Activated CD4-positive, alpha-beta T cell treated with anti-CD3 and anti-CD28 coated beads, Interleukin-10, Interleukin-2, amounts not matched to agents 100 ng/mL and 50 ng/mL, durations not matched to agents 16 hours and 8 hours (primary cell): ENCODE data around the gene TM4SF5.
A peak's percentile ranks its signal among the peaks of the same experiment; 100 is the strongest.
"Not testable (repeated sequence)": the region's sequence is repeated elsewhere in the genome, so short reads cannot be mapped to it uniquely, and the experiment has no call there.

Experiments
- DNase-seq: peaks from one replicate; pipeline ENCODE4 v3.0.0-alpha.2; 2020

TM4SF5 gene

GRCh38 chr17:4795168-4795567 lies 23.5 kb downstream of the TM4SF5 start:
- no peak for DNase-seq

- peak; percentile 46 for DNase-seq
These were observed 24.9 kb downstream of the TM4SF5 start for GRCh38 chr17:4796552-4796920.

GRCh38 chr17:4800462-4801196 lies 28.9 kb downstream of the TM4SF5 start:
- DNase-seq, result no peak

GRCh38 chr17:4802228-4802627 lies 30.5 kb downstream of the TM4SF5 start, which contains the start of gene C17orf114:
C17orf114 (minus strand) TSS chr17:4802328.
- no peak for DNase-seq

DNA sequence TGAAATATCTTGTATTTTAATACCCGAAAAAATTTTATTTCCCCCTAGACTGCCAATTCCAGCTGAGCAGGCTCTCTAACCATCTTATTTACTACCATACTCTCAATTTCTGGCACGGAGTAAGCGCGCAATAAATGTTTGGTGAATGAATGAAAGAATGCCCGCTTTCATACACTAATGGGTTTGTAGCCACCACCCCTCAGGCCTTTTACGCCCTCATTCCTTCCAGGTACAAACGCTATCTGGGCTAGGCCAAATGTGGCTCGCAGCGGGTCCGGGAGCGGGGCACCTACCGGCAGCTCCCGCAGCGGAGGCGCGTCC lies 34.7 kb downstream of the TM4SF5 start:
- peak; percentile 33 for DNase-seq

DNA sequence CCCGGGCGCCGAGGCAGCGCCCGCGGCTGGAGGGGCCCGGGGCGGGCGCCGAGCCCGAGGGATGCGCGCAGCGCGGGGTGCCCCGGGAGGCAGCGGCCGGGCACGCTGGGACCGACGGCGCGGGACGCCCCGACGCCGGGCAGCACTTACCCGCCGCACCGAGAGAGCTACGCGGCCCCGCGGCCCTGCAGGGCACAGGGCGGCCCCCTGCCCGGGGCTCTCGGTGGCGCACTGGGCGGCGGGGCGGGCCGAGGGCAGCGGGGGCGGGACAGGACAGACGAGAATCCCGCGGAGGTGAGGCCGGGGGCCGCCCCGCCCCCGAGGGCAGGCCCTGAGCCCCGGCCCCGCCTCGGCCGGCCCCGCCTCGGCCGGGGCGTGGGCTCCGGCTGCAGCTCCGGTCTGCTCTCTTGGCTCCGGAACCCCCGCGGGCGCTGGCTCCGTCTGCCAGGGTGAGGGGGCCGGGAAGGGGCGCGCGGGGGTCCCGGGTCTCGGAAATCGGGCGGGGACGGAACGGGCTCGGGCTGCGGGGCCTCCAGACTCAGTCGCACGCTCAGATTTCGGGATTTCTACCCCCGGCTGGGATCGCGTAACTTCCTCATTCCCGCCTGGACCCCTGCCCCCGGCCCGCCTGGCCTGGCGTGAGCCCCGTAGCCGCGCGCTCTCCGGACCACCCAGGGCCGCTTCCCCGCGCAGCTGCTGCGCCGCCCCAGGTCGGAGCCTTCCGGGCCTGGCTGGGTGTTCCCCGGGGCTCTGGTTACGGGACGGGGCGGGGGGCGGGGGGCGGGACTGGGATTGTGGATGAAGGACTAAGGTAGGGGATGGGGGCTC lies 35.3 kb downstream of the TM4SF5 start, which contains the start of gene PLD2:
Gene PLD2 (plus strand): TSS at position 376 of the 828 bp plus-strand sequence. CDS start 621 bp downstream, outside the sequence.
- peak; percentile 92 for DNase-seq

DNA sequence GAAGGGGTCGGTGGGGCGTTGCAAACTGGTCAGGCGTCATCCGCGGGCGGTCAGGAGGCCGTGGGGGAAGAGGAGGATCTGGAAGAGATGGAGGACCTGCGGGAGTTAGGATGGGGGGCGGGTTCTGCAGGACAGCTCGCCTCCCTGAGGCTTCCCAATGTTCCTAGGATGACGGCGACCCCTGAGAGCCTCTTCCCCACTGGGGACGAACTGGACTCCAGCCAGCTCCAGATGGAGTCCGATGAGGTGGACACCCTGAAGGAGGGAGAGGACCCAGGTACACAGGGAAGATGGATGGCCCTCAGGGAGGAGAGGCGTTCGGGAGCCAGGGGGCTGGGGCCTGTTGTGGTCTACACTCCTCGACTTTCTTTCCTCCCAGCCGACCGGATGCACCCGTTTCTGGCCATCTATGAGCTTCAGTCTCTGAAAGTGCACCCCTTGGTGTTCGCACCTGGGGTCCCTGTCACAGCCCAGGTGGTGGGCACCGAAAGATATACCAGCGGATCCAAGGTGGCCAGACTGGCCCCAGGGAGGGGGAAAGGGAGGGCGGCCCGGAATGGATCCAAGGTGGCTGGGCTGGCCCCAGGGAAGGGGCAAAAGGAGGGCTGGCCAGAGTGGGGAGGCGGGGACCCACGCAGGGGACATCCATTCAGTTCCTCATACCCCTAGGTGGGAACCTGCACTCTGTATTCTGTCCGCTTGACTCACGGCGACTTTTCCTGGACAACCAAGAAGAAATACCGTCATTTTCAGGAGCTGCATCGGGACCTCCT lies 36.1 kb downstream of the TM4SF5 start:
- no peak for DNase-seq

- no peak for DNase-seq
These were observed 36.7 kb downstream of the TM4SF5 start for GRCh38 chr17:4808378-4808767.

- DNase-seq, result no peak
These were observed 39.1 kb downstream of the TM4SF5 start for GRCh38 chr17:4810696-4811290.

DNA sequence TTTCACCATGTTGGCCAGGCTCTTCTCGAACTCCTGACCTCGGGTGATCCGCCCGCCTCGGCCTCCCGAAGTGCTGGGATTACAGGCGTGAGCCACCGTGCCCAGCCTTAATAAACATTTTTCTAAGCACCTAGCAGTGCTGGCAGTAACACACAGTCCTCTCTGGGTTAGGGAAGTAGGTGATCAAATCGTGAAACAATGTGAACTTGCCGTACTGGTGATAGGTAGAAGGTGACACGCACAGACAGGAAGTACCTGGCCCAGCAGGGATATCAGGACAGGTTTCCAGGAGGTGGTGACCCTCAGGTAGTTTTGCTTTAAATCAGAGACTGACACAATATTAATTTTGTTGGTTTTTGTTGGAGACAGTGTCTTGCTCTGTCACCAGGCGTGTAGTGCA lies 39.8 kb downstream of the TM4SF5 start:
- no peak for DNase-seq

- DNase-seq, result no peak
These were observed 41.0 kb downstream of the TM4SF5 start for GRCh38 chr17:4812690-4813089.

- DNase-seq, result no peak
These were observed 43.5 kb downstream of the TM4SF5 start for GRCh38 chr17:4815043-4815675.

DNA sequence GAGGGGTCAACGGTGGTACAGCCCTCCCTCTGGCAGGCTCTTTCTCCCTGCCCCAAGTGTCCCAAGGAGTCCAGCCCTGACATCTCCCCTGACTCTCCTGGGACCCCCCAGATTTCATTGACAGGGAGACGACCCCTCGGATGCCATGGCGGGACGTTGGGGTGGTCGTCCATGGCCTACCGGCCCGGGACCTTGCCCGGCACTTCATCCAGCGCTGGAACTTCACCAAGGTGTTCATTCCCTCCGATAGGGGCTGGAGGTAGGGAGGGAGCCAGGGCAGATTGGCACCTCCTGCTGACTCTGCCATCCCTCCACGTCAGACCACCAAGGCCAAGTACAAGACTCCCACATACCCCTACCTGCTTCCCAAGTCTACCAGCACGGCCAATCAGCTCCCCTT lies 45.1 kb downstream of the TM4SF5 start:
- no peak for DNase-seq

DNA sequence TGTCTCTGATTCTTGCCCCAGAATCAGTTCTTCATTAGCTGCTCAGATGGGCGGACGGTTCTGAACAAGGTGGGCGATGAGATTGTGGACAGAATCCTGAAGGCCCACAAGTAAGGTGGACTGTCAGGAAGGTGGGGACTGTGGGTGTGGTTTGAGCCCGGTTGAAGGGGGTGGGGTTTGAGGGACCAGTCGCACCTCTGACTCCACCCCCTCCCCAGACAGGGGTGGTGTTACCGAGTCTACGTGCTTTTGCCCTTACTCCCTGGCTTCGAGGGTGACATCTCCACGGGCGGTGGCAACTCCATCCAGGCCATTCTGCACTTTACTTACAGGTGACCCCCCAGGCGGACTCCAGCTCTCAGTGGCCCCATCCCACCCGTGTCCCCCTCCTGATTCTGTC lies 46.6 kb downstream of the TM4SF5 start:
- no peak for DNase-seq

GRCh38 chr17:4822835-4823234 lies 51.1 kb downstream of the TM4SF5 start:
- no peak for DNase-seq

DNA sequence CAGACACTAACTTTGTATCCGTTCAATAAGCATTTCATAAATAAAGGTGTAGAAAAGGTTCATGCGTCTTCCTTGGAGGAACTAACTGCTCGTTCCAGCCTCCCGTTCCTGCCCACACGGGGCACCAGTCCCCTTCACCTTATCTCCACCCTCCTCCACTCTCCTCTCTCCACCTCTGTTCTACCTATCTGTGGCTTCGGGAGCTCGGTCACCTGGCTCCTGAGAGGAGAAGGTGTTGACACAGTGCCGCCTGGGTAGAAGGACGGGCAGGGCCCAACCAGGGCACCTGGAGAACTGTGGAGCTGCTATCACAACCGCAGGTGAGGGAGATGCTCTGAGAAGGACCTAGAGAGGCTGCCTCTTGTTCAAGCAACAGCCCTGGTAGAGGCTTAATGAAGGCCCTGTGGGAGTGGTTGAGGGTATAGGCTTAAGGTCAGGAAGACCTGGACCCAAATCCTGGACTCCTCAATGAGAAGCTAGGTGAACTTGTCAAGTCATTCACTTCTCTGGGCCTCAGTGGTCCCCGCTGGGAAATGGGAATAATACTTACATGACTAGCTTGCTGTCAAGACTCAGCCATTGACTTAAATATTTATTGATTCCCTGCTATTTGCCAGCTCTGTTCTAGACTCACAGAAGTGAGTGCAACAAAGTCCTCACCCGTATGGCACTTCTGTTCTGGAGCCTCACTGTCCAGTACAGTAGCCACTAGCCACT lies 51.8 kb downstream of the TM4SF5 start:
- no peak for DNase-seq

DNA sequence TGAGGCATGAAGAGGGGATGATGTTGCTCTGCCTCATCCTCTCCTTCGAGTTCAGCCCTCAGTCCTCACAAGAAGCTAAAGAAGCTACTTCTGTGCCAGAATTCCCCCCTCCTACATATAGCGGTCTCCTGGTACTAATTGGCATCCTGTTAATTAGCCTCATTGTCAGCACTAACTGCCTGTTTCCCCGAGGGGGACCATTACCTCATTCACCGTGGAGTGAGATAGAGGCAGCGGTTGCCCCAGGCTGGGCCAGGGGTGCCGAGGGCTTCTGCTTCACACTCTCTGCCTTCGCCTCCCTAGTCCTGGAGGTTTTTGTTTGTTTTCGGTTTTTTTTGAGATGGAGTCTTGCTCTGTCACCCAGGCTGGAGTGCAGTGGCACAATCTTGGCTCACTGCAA lies 55.7 kb downstream of the TM4SF5 start:
- DNase-seq, result no peak

- DNase-seq, result not testable (repeated sequence)
These were observed 61.1 kb downstream of the TM4SF5 start for GRCh38 chr17:4832829-4833177.
